C4-2B (cell line): ENCODE data around the gene ANKRD12.
"Not testable (repeated sequence)": the region's sequence is repeated elsewhere in the genome, so short reads cannot be mapped to it uniquely, and the experiment has no call there.

Source experiments
- CTCF ChIP-seq: fragments of 450-650 bp; conservative IDR thresholded peaks from 2 replicates; pipeline ENCODE4 v1.5.1; 2017; ENCODE audit warnings: mild to moderate bottlenecking
- ZFX ChIP-seq: fragments of 450-650 bp; IDR thresholded peaks from 2 replicates; pipeline ENCODE4 v1.6.1; 2017

DNA sequence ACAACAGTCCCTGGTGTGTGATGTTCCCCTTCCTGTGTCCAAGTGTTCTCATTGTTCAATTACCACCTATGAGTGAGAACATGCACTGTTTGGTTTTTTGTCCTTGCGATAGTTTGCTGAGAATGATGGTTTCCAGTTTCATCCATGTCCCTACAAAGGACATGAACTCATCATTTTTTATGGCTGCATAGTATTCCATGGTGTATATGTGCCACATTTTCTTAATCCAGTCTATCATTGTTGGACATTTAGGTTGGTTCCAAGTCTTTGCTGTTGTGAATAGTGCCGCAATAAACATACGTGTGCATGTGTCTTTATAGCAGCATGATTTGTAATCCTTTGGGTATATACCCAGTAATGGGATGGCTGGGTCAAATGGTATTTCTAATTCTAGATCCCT lies 29.3 kb downstream of the ANKRD12 start:
- not testable (repeated sequence) for TF ChIP-seq CTCF, ZFX
